HepG2 (cell line): ENCODE results near the gene NEU1. TPM values are rescaled to one million over a fixed set of nuclear protein-coding genes. Genes with fewer than 3 reads are reported as not detected.

Experiments
- AKNA ChIP-seq: sonication (generic); formaldehyde crosslinking; IDR thresholded peaks from 2 replicates; pipeline ENCODE4 v1.4.0; 2020; ENCODE audit warnings: missing genetic modification reagents, borderline replicate concordance
- DDIT3 ChIP-seq: sonication (generic); formaldehyde crosslinking; IDR thresholded peaks from 2 replicates; pipeline ENCODE4 v1.4.0; 2020; ENCODE audit warnings: mild to moderate bottlenecking, missing genetic modification reagents
- E2F5 ChIP-seq: sonication (generic); formaldehyde crosslinking; conservative IDR thresholded peaks from 2 replicates; pipeline ENCODE4 v1.4.0; 2020; ENCODE audit warnings: missing genetic modification reagents
- HCFC1 ChIP-seq: fragments of 150-350 bp; IDR thresholded peaks from 2 replicates; pipeline ENCODE4 v1.6.1; 2014; ENCODE audit warnings: low read depth, low read length
- HNF4A ChIP-seq: sonication (generic); formaldehyde crosslinking; IDR thresholded peaks from 2 replicates; pipeline ENCODE4 v1.4.0; 2020; ENCODE audit warnings: missing genetic modification reagents
- IKZF5 ChIP-seq: IDR thresholded peaks from 2 replicates; pipeline ENCODE4 v1.6.1; 2018; ENCODE audit warnings: missing genetic modification reagents, mild to moderate bottlenecking, missing compliant biosample characterization
- RFXAP ChIP-seq: sonication (generic); formaldehyde crosslinking; IDR thresholded peaks from 2 replicates; pipeline ENCODE4 v1.4.0; 2020; ENCODE audit warnings: missing genetic modification reagents, borderline replicate concordance
- SP5 ChIP-seq: IDR thresholded peaks from 2 replicates; pipeline ENCODE4 v1.6.1; 2016; ENCODE audit warnings: low read depth, borderline replicate concordance
- TFE3 ChIP-seq: IDR thresholded peaks from 2 replicates; pipeline ENCODE4 v1.6.1; 2016
- ZFX ChIP-seq: sonication (generic); formaldehyde crosslinking; IDR thresholded peaks from 2 replicates; pipeline ENCODE4 v1.4.0; 2020; ENCODE audit warnings: mild to moderate bottlenecking, low read depth, missing genetic modification reagents, moderate library complexity
- ZNF232 ChIP-seq: sonication (generic); formaldehyde crosslinking; IDR thresholded peaks from 2 replicates; pipeline ENCODE4 v1.4.0; 2020; ENCODE audit warnings: missing genetic modification reagents, borderline replicate concordance
- ZNF382 ChIP-seq: sonication (generic); formaldehyde crosslinking; IDR thresholded peaks from 2 replicates; pipeline ENCODE4 v1.5.0; 2020; ENCODE audit warnings: missing genetic modification reagents, mild to moderate bottlenecking, borderline replicate concordance
- ZNF644 ChIP-seq: IDR thresholded peaks from 2 replicates; pipeline ENCODE4 v1.6.1; 2016; ENCODE audit warnings: low read depth
- ZNF773 ChIP-seq: sonication (generic); formaldehyde crosslinking; IDR thresholded peaks from 2 replicates; pipeline ENCODE4 v1.4.0; 2020; ENCODE audit warnings: missing genetic modification reagents, borderline replicate concordance
- polyA plus RNA-seq, 8 experiments: library from polyadenylated mRNA; depleted of rRNA in 3 of 8; stranded (reverse) in 7 of 8; unstranded in 1 of 8; fragments of >200 nt; fragmentation: Illumina TruSeq in 4 of 8; extraction: Trizol in 4 of 8; gene quantifications; 2 replicates each; pipeline versions ENCODE4 v1.2.1 to v1.2.3, GENCODE V29; 2011 to 2016; ENCODE audit warnings: low read depth in 4 of 8, missing spikeins in 1 of 8, mixed read lengths in 1 of 8; ENCODE audit not compliant: insufficient read depth in 1 of 8
- total RNA-seq, 5 experiments: library from RNA; depleted of rRNA; stranded (reverse); fragments of >200 nt; fragmentation: Illumina TruSeq; extraction: Trizol; gene quantifications; 2 replicates each; pipeline ENCODE4 v1.2.3, GENCODE V29; 2016; ENCODE audit warnings: low read depth in 1 of 5

NEU1 gene
- total and polyA plus RNA-seq, 2 of the 13 experiments (the other 11 are each of a cell fraction or from before 2014, with no cell fraction given): 215 to 297 TPM

- TF ChIP-seq DDIT3 (CRISPR knock-in tag) (no peak), HNF4A (CRISPR knock-in tag) (peak; percentile 98), ZNF382 (CRISPR knock-in tag) (no peak), TFE3 (CRISPR knock-in tag) (peak; percentile 94), RFXAP (CRISPR knock-in tag) (peak; percentile 89; the same call in 1 of the 2 replicates), ZNF232 (CRISPR knock-in tag) (0 out of 2 replicates have a peak, but pooled peaks have one; percentile 3), E2F5 (no peak), ZNF644 (CRISPR knock-in tag) (no peak; the same call in 1 of the 2 replicates), HCFC1 (no peak), AKNA (CRISPR knock-in tag) (no peak), IKZF5 (CRISPR knock-in tag) (peak; percentile 87), SP5 (peak; percentile 79; the same call in 1 of the 2 replicates), ZNF773 (CRISPR knock-in tag) (no peak), ZFX (CRISPR knock-in tag) (peak; percentile 64; the same call in 1 of the 2 replicates)
Measured at GRCh38 chr6:31865205-31866118, 2.8 kb upstream of the NEU1 start (continued).
